ENCODE results near the gene DCDC2. TPM values are rescaled to one million over a fixed set of nuclear protein-coding genes. Genes with fewer than 3 reads are reported as not detected.

DCDC2 gene
- total and polyA plus RNA-seq, 2 donors (not counting 1 experiment from before 2014, with no cell fraction given): not detected

DNA sequence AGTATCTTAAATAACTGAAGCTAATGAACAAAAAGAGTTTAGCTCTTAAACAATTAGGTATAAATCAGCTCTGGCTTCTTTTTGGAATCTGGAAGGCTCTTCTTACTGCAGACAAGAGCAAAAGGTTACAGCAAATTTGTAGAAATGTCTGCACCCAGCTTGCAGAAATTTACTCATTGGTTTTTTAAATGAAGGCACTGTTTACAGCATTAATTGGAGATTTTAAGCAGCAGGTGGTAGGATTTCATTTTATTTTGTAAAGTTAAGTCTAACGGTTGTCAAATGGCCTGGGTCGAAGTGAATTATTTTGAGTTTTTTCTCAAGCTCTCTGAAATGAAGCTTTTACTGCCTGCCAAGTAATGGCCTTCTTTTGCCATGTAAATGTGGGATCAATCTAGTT lies 129.7 kb downstream of the DCDC2 start:
- ChIA-PET POLR2A (no interaction called here), CTCF (no interaction called here)
- no peaks in the 10 kb centered on the region for H3K36me3 ChIP-seq (replicated peaks in 1 of 2; ENCODE audit: control extremely low read depth in 1 of 2, control insufficient read depth in 1 of 2, extremely low read depth in 1 of 2, insufficient read depth in 2 of 2, low read length in 1 of 2)
- no peaks in the 10 kb centered on the region for H3K4me1 ChIP-seq (ENCODE audit: control insufficient read depth in 2 of 2, insufficient read depth in 2 of 2, low read length in 2 of 2)
- no peak for DNase-seq
- no peak overlapping the region for H3K9ac ChIP-seq (ENCODE audit: low read length)
- intact Hi-C loops (cut with micrococcal nuclease): no loop called here
- peaks cover 36% of the 10 kb centered on the region for H3K27me3 Mint-ChIP-seq
- no peaks in the 10 kb centered on the region for H3K9me3 Mint-ChIP-seq (ENCODE audit: insufficient read depth)
- H3K4me3 Mint-ChIP-seq: no peak overlapping the region
- no peak overlapping the region for H3K27ac ChIP-seq (ENCODE audit: low read length in 2 of 2)
- no peak overlapping the region for H3K27ac Mint-ChIP-seq
- no peak overlapping the region for H3K4me2 ChIP-seq (replicated peaks; ENCODE audit: low read depth, low read length, poor library complexity, severe bottlenecking)
- H2AFZ ChIP-seq (ENCODE audit: insufficient read depth, low read depth, low read length, poor library complexity, severe bottlenecking): no peak overlapping the region
- H3K9me3 ChIP-seq (ENCODE audit: control extremely low read depth in 1 of 3, control insufficient read depth in 2 of 3, insufficient read depth in 1 of 3, low read length in 2 of 3): no peaks in the 10 kb centered on the region
- TF ChIP-seq, protein P1, sequence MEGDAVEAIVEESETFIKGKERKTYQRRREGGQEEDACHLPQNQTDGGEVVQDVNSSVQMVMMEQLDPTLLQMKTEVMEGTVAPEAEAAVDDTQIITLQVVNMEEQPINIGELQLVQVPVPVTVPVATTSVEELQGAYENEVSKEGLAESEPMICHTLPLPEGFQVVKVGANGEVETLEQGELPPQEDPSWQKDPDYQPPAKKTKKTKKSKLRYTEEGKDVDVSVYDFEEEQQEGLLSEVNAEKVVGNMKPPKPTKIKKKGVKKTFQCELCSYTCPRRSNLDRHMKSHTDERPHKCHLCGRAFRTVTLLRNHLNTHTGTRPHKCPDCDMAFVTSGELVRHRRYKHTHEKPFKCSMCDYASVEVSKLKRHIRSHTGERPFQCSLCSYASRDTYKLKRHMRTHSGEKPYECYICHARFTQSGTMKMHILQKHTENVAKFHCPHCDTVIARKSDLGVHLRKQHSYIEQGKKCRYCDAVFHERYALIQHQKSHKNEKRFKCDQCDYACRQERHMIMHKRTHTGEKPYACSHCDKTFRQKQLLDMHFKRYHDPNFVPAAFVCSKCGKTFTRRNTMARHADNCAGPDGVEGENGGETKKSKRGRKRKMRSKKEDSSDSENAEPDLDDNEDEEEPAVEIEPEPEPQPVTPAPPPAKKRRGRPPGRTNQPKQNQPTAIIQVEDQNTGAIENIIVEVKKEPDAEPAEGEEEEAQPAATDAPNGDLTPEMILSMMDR (IDR thresholded peaks at IDR 0.05): no peak
- TF ChIP-seq EZH2 (IDR thresholded peaks at IDR 0.05; ENCODE audit: borderline replicate concordance, insufficient read depth, low read depth, low read length, poor library complexity, severe bottlenecking): no peak
- no peak for ATAC-seq (ENCODE audit: low read depth)
- H3K4me3 ChIP-seq (ENCODE audit: control extremely low read depth in 1 of 5, extremely low read depth in 1 of 5, insufficient read depth in 1 of 5, low read depth in 2 of 5, low read length in 4 of 5): no peak overlapping the region
- WGBS (ENCODE audit: insufficient coverage): 72% methylated on average over 2 of the region's 2 CpGs
- H3K79me2 ChIP-seq (ENCODE audit: control insufficient read depth, insufficient read depth, low read length): no peaks in the 10 kb centered on the region
- H4K20me1 ChIP-seq (ENCODE audit: control insufficient read depth, insufficient read depth, low read length, poor library complexity, severe bottlenecking): no peaks in the 10 kb centered on the region
- H3K4me1 Mint-ChIP-seq: no peaks in the 10 kb centered on the region
- peaks cover 0 to 7% (median 0%) of the 10 kb centered on the region in 4 experiments for H3K27me3 ChIP-seq (replicated peaks in 1 of 4; ENCODE audit: control extremely low read depth in 1 of 4, control insufficient read depth in 3 of 4, insufficient read depth in 4 of 4, low read length in 3 of 4)

DNA sequence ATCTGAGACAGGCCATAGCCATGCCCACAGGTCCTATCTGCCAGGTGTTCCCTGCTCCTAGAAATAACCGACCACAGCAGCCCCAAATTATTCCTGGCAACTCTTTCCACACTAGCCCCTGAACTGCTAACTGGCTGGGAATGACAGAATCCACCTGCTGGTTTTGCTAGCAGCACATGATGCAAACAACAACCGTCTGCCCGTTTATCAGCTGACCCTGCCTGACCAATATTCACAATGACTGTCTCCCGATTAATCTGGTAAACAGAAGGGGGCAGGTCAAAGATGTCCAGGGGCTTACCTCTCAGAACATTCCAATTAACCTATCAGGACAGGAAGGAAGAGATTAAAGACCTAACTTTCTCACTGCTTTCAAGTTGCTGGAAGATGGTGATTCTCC lies 130.3 kb downstream of the DCDC2 start:
- H3K27ac ChIP-seq (ENCODE audit: low read length in 2 of 2): no peak overlapping the region
- ChIA-PET CTCF (no interaction called here), POLR2A (no interaction called here)
- H3K4me2 ChIP-seq (replicated peaks; ENCODE audit: low read depth, low read length, poor library complexity, severe bottlenecking): no peak overlapping the region
- intact Hi-C loops (cut with micrococcal nuclease): no loop called here
- Mint-ChIP-seq H3K4me3 (no peak overlapping the region), H3K27me3 (peaks cover 35% of the 10 kb centered on the region), H3K4me1 (no peaks in the 10 kb centered on the region), H3K27ac (no peak overlapping the region), H3K9me3 (ENCODE audit: insufficient read depth) (no peaks in the 10 kb centered on the region)
- H3K79me2 ChIP-seq (ENCODE audit: control insufficient read depth, insufficient read depth, low read length): no peaks in the 10 kb centered on the region
- H3K36me3 ChIP-seq (replicated peaks in 1 of 2; ENCODE audit: control extremely low read depth in 1 of 2, control insufficient read depth in 1 of 2, extremely low read depth in 1 of 2, insufficient read depth in 2 of 2, low read length in 1 of 2): no peaks in the 10 kb centered on the region
- no peak for TF ChIP-seq EZH2 (IDR thresholded peaks at IDR 0.05; ENCODE audit: borderline replicate concordance, insufficient read depth, low read depth, low read length, poor library complexity, severe bottlenecking)
- TF ChIP-seq, protein P1 (IDR thresholded peaks at IDR 0.05): no peak
- ATAC-seq (ENCODE audit: low read depth) (no peak), DNase-seq (no peak)
- no peak overlapping the region for H3K9ac ChIP-seq (ENCODE audit: low read length)
- no peak overlapping the region for H3K4me3 ChIP-seq (ENCODE audit: control extremely low read depth in 1 of 5, extremely low read depth in 1 of 5, insufficient read depth in 1 of 5, low read depth in 2 of 5, low read length in 4 of 5)
- peaks cover 0 to 4% (median 0%) of the 10 kb centered on the region in 4 experiments for H3K27me3 ChIP-seq (replicated peaks in 1 of 4; ENCODE audit: control extremely low read depth in 1 of 4, control insufficient read depth in 3 of 4, insufficient read depth in 4 of 4, low read length in 3 of 4)
- WGBS (ENCODE audit: insufficient coverage): 70% methylated on average over 3 of the region's 4 CpGs
- no peaks in the 10 kb centered on the region for H3K9me3 ChIP-seq (ENCODE audit: control extremely low read depth in 1 of 3, control insufficient read depth in 2 of 3, insufficient read depth in 1 of 3, low read length in 2 of 3)
- no peaks in the 10 kb centered on the region for H4K20me1 ChIP-seq (ENCODE audit: control insufficient read depth, insufficient read depth, low read length, poor library complexity, severe bottlenecking)
- H2AFZ ChIP-seq (ENCODE audit: insufficient read depth, low read depth, low read length, poor library complexity, severe bottlenecking): no peak overlapping the region
- H3K4me1 ChIP-seq (ENCODE audit: control insufficient read depth in 2 of 2, insufficient read depth in 2 of 2, low read length in 2 of 2): no peaks in the 10 kb centered on the region
